GM21717 (cell line): ENCODE measurements around the gene CBX6.

Experiments used
- ATAC-seq: cut with Tn5 transposase; IDR thresholded peaks from one replicate; pipeline ENCODE4 v1.9.1; 2021; ENCODE audit warnings: mild to moderate bottlenecking, moderate library complexity; ENCODE audit not compliant: unreplicated experiment

Gene CBX6

DNA sequence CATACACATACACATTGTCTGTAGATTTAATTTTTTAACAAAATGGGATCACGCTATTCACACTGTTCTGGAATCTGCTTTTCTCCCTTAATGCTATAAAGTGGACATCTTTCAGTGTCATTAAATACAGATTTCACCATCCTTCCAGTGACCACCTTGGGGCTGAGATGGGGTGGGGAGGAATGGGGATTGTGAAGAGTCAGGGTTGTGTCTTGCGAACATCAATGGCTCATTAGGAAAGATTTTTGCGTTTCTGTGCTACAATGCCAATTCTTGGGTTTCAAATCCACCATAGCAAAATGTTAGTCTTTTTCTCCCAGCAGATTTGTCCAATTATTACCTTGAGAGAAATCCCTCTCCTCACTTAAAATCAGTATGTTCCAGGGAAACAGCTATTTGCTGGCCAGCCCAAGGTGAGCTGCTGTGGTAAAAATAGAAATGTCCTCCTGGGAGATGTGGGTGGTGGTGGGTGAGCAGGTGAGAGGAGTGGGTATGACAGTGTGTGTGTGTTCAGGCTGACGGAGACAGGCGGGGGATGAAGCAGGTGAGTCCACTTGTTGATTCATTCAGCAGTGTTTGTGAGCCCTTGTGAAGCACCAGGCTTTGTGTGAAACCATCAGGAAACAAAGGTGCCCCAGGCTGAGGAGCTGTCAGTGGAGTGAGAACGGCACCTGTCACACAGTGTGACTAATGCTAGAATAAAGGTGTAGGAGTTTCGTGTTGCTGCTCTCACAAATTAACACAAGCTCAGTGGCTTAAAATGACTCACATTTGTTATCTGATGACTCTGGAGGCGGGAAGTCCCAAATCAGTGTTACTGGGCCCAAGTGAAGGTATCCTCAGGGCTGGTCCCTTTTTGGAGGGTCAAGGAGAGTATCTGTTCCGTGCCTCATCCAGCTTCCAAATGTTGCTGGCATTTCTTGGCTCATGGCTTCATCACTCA, 1.7 kb upstream of the CBX6 start:
- ATAC-seq = no peak

DNA sequence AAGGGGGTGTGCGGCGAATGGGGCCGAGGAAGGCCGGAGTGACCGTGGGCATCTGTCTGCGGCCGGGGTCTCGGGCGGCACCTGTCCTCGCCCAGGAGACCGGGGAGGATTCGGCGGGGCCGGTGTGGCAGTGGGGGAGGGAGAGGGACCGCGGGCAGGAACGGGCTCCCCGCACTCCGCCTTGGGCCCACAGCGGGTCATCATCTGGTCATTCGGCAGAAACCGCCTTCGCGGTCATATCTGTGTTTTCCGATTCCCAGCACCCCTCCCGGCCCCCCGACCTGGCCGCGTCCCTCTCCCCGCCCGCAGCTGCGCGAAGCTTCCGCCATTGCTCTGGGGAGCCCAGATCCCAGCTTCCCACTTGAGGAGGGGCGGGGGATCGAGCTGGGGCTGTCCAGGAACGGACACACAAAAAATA, 824 bp upstream of the CBX6 start:
- ATAC-seq = no peak

DNA sequence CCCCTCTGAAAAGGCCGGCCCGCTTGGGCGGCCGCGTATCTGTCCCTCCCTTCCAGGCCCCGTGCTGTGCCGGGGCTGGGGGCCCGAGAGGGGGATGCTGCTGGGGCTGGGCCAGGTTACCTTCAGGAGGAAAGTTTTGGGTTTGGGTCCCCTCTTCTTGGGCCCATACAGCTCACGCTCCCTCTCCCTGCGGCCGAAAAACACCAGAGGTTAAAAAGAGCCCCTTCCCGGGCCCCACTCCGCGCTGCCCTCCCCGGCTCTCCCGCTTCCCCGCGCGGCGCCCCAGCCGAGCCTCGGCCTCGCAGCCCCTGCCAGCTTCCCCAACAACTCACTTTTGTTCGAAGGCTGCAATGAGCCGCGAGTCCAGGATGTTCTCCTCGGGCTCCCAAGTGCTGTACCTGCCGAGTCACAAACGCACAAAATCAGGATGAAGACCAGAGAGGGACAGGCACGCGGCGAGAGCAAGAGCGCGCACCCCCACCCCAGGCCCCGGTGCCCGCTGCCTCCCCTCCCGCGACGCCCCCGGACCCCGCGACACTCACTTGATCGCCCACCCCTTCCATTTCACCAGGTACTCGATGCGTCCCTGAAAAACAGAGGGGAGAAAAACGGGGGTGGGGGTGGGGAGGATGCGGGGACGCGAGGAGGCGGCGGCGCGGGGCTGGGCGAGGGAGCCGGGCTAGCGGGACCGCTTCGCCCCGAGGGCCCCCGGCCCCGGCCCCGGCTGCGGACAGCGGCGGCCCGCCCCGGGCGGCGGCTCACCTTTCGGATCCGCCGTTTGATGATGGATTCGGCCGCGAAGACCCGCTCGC, 450 bp downstream of the CBX6 start:
- ATAC-seq = peak; percentile 13

DNA sequence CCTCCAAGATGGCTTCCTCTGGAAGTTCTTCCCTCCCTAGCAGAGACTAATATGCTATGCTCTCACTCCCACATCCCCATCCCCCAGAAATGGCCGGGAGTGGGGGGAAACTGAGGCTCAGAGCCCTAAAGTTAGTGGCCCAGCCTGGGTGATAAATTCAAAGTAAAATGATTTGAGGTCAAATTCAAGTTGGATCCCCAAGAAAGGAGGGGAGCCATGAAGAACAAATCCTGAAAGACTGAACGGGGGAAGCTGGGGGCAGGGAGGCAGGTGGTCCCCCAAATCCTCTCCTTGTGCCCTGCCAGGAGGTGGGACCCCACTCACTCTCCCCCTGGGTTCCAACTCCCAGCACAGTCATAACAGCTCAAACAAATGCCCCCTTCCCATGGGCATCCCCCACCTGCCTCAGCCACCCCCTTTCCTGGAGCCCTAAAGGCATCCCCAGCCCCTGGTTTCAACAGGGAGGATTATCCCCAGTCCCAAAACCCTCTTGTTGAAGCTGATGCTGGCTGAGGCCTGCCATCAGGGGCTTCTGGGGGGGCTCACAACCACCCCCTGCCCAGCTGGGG, 1.1 kb downstream of the CBX6 start:
- ATAC-seq = no peak

DNA sequence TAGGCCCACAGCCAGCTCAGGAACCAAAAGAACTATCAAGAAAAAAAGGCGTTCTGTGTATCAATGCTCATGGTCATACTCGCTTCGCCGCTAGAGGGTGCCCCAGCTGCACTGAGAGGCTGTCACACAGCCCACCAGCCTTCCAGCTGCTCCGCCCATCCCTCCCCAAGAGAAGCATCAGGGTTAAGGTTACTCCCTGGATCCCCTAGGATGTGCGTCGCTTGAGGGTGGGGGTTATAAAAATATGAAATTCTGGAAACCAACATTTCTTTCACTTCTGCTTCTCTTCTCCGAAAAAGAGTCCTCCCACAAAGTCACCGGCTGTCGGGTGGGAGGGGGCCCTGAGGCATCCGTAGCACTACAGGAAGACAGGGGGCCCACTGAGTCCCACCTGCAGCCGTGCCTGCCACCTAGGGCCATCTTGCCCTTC, 1.7 kb downstream of the CBX6 start:
- peak; percentile 26 for ATAC-seq

- no peak for ATAC-seq
Measured at GRCh38 chr22:38869663-38870062, 2.4 kb downstream of the CBX6 start.

- ATAC-seq = no peak
Measured at GRCh38 chr22:38868886-38869381, 3.1 kb downstream of the CBX6 start.

- ATAC-seq = no peak
Measured at GRCh38 chr22:38868286-38868721, 3.7 kb downstream of the CBX6 start.

DNA sequence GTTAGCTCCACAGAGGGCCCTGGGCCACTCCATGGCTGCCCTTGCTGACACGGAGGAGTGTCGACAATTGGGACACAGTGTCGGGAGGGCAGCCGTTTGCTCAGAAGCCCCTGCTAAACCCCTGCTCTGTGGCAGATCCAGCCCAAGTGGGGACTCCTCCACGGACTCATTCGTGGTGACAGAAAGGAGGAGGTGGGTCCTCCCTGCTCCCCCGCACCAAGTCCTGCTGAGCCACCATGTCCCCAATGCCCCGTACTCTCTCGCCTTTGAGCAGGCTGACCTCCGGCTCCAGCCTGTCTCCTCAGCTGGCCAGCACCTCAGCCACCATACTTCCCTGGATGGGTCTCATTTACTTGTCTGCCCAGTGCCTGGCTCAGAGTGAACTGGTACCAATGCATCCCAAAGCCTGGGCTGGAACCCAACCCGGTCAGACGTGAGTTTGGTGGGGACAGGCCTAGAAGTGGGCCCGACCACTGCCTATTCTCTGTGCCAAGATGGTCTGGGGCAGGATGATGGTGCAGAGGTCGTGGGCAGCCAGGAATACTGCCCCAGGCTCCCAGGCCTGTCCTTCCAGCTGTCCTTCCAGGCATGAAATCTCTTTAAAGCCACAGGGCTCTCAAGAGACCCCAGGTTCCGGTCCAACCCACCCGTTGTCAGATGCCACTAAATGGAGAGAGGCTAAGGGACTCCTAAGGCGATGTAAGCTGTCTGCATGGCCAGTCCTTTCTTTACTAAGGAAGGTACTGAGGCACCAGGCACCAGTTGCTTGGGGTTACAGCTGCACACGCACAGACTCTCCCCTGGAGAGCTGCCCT, 4.3 kb downstream of the CBX6 start:
- no peak for ATAC-seq

- no peak for ATAC-seq
Measured at GRCh38 chr22:38867124-38867455, 4.9 kb downstream of the CBX6 start.

DNA sequence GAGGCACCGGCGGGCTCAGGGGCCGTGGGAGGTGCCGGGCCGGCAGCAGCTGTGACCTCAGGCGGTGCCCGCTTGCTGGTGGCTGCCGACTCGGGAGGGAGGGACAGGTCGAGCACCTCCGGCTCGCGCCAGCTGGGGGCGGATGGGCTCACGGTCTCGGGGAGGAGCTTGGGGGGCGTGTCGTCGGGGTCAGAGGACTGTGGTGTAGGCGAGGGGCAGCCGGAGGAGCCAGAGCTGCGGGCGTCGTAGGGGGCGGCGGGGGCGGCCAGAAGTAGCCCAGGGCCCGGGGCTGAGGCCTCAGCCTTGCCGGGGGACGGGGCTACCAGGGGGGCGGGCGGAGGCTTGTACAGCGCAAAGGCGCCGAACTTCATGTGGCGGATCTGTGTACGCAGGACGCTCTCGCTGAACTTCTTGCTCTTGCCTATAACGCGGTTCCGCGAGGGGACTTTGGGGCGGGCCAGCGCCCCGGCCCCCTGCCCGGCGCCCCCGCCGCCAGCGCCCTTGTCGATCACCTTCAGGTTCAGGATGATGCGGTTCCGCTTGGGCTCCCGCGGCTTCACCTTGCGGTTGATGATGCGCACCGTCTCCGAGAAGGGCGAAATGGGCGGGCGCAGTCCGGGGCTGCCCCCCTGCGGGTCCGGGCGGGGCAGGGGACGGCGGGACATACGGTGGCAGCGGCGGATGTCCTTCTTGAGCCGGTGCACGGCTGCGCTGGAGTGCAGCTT, 5.5 kb downstream of the CBX6 start:
- ATAC-seq = no peak

DNA sequence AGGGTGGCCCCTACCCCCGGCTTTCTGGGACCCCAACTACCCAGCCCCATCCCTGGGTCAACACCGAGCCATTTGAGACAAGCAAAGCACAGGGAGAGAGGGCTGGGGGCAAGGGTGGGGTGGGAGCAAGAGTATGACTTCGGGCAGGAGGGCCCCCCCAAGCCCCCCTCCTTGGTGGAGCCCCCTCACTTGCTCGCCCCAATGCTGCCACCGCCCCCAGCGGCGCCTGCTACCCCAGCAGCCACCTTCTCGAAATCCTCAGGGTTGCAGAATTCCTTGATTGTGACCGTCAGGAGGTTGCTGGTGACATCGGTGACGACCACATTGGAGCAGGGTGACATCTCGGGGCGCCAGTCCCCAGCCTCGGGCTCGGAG, 6.0 kb downstream of the CBX6 start:
- no peak for ATAC-seq

- ATAC-seq = no peak
Measured at GRCh38 chr22:38865201-38866023, 6.6 kb downstream of the CBX6 start.

- no peak for ATAC-seq
Measured at GRCh38 chr22:38864361-38865191, 7.4 kb downstream of the CBX6 start.

GRCh38 chr22:38863531-38864131, 8.4 kb downstream of the CBX6 start:
- ATAC-seq = no peak

GRCh38 chr22:38862375-38863329, 9.4 kb downstream of the CBX6 start:
- ATAC-seq = no peak

DNA sequence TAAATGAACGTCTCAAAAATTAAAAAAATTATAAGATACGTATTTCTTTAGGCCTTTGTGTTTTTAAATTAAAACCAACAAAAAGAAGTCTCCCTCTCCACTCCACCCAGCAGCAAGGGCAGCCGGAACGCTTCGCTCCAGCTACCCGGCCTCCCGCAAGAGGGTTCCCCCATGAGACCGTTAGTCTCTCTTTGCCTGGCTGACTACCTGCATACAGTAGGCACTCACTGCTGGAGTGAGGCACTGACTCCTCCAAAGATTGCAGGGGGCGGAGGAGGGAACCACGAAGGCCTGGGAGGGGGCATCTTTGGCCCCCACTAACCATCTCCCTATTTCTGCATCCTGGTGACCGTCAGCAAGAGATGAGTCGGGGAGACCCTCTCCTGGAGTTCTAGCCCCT, 10.1 kb downstream of the CBX6 start:
- ATAC-seq = no peak
